HepG2 (cell line): ENCODE measurements around the gene CD99L2. TPM values are rescaled to one million over a fixed set of nuclear protein-coding genes. Genes with fewer than 3 reads are reported as not detected.

Experiments
- AKAP8 ChIP-seq: sonication (generic); formaldehyde crosslinking; IDR thresholded peaks from 2 replicates; pipeline ENCODE4 v1.5.1; 2020; ENCODE audit warnings: mild to moderate bottlenecking, missing genetic modification reagents
- ATAD3A ChIP-seq: sonication (generic); formaldehyde crosslinking; IDR thresholded peaks from 2 replicates; pipeline ENCODE4 v1.4.0; 2020; ENCODE audit warnings: missing genetic modification reagents
- BHLHE40 ChIP-seq: IDR thresholded peaks from 2 replicates; pipeline ENCODE4 v1.6.1; 2011; ENCODE audit warnings: low read length, improper control_type of control experiment
- ELF1 ChIP-seq: sonication (generic); formaldehyde crosslinking; IDR thresholded peaks from 2 replicates; pipeline ENCODE4 v1.4.0; 2020; ENCODE audit warnings: missing genetic modification reagents
- HNF4A ChIP-seq: sonication (generic); formaldehyde crosslinking; IDR thresholded peaks from 2 replicates; pipeline ENCODE4 v1.4.0; 2020; ENCODE audit warnings: missing genetic modification reagents
- PITX1 ChIP-seq: sonication (generic); formaldehyde crosslinking; IDR thresholded peaks from 2 replicates; pipeline ENCODE4 v1.5.1; 2020; ENCODE audit warnings: mild to moderate bottlenecking, missing genetic modification reagents
- RFX3 ChIP-seq: IDR thresholded peaks from 2 replicates; pipeline ENCODE4 v1.6.1; 2016; ENCODE audit warnings: missing biosample characterization, missing genetic modification reagents
- ZBTB39 ChIP-seq: sonication (generic); formaldehyde crosslinking; IDR thresholded peaks from 2 replicates; pipeline ENCODE4 v1.5.0; 2020; ENCODE audit warnings: missing genetic modification reagents
- ZFAT ChIP-seq: sonication (generic); formaldehyde crosslinking; conservative IDR thresholded peaks from 2 replicates; pipeline ENCODE4 v1.8.1; 2023; ENCODE audit warnings: missing genetic modification reagents, inconsistent platforms
- ZNF18 ChIP-seq: sonication (generic); formaldehyde crosslinking; IDR thresholded peaks from 2 replicates; pipeline ENCODE4 v1.8.0; 2022; ENCODE audit warnings: mild to moderate bottlenecking, missing genetic modification reagents; ENCODE audit not compliant: insufficient replicate concordance
- ZNF556 ChIP-seq: sonication (generic); formaldehyde crosslinking; IDR thresholded peaks from 2 replicates; pipeline ENCODE4 v1.4.0; 2020; ENCODE audit warnings: mild to moderate bottlenecking, missing genetic modification reagents, borderline replicate concordance
- ZNF704 ChIP-seq: sonication (generic); formaldehyde crosslinking; IDR thresholded peaks from 2 replicates; pipeline ENCODE4 v1.8.1; 2023; ENCODE audit warnings: mild to moderate bottlenecking, inconsistent platforms, moderate library complexity, missing genetic modification reagents, borderline replicate concordance
- polyA plus RNA-seq, 8 experiments: library from polyadenylated mRNA; depleted of rRNA in 3 of 8; stranded (reverse) in 7 of 8; unstranded in 1 of 8; fragments of >200 nt; fragmentation: Illumina TruSeq in 4 of 8; extraction: Trizol in 4 of 8; gene quantifications; 2 replicates each; pipeline versions ENCODE4 v1.2.1 to v1.2.3, GENCODE V29; 2011 to 2016; ENCODE audit warnings: low read depth in 4 of 8, missing spikeins in 1 of 8, mixed read lengths in 1 of 8; ENCODE audit not compliant: insufficient read depth in 1 of 8
- total RNA-seq, 5 experiments: library from RNA; depleted of rRNA; stranded (reverse); fragments of >200 nt; fragmentation: Illumina TruSeq; extraction: Trizol; gene quantifications; 2 replicates each; pipeline ENCODE4 v1.2.3, GENCODE V29; 2016; ENCODE audit warnings: low read depth in 1 of 5

Gene CD99L2
- total and polyA plus RNA-seq, 2 of the 13 experiments (the other 11 are each of a cell fraction or from before 2014, with no cell fraction given), result 6.9 to 7.6 TPM

GRCh38 chrX:150849486-150849885 is 49.0 kb downstream of the CD99L2 start (continued):
- TF ChIP-seq ZBTB39 (CRISPR knock-in tag) (no peak), RFX3 (CRISPR knock-in tag) (no peak), ZFAT (CRISPR knock-in tag) (no peak), HNF4A (CRISPR knock-in tag) (no peak), BHLHE40 (no peak), ATAD3A (CRISPR knock-in tag) (no peak), ZNF556 (CRISPR knock-in tag) (no peak), ZNF704 (no peak), PITX1 (CRISPR knock-in tag) (no peak), AKAP8 (CRISPR knock-in tag) (no peak), ZNF18 (CRISPR knock-in tag) (no peak), ELF1 (no peak)
